ENCODE results near the gene PCDHGA2. TPM values are rescaled to one million over a fixed set of nuclear protein-coding genes. Genes with fewer than 3 reads are reported as not detected.

PCDHGA2 gene
- total and polyA plus RNA-seq, 4 donors, result 0.23 to 0.46 (median 0.34) TPM

GRCh38 chr5:141306630-141307029 lies 31.9 kb upstream of the PCDHGA2 start:
- no peak overlapping the region for H3K9ac ChIP-seq (ENCODE audit: low read depth in 1 of 2, low read length in 2 of 2)
- WGBS, result 97% methylated on average over 1 of the region's 1 CpG
- TF ChIP-seq REST (IDR thresholded peaks at IDR 0.05) (no peak), FOXA2 (IDR thresholded peaks at IDR 0.05) (no peak), GABPA (IDR thresholded peaks at IDR 0.05 in 1 of 2, conservative IDR thresholded peaks at IDR 0.05 in 1 of 2) (no peak), RXRA (IDR thresholded peaks at IDR 0.05) (no peak), SP1 (IDR thresholded peaks at IDR 0.05) (no peak), HNF4G (IDR thresholded peaks at IDR 0.05) (no peak), EGR1 (IDR thresholded peaks at IDR 0.05; ENCODE audit: low read depth in 2 of 2) (no peak), FOXA1 (IDR thresholded peaks at IDR 0.05) (no peak), HNF4A (conservative IDR thresholded peaks at IDR 0.05) (no peak), NR2F2 (IDR thresholded peaks at IDR 0.05) (no peak), RAD21 (IDR thresholded peaks at IDR 0.05) (no peak), TAF1 (conservative IDR thresholded peaks at IDR 0.05) (no peak), JUND (IDR thresholded peaks at IDR 0.05) (no peak), YY1 (IDR thresholded peaks at IDR 0.05) (no peak)
- TF ChIP-seq, protein P1, sequence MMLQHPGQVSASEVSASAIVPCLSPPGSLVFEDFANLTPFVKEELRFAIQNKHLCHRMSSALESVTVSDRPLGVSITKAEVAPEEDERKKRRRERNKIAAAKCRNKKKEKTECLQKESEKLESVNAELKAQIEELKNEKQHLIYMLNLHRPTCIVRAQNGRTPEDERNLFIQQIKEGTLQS (IDR thresholded peaks at IDR 0.05), result no peak
- TF ChIP-seq, protein P2, sequence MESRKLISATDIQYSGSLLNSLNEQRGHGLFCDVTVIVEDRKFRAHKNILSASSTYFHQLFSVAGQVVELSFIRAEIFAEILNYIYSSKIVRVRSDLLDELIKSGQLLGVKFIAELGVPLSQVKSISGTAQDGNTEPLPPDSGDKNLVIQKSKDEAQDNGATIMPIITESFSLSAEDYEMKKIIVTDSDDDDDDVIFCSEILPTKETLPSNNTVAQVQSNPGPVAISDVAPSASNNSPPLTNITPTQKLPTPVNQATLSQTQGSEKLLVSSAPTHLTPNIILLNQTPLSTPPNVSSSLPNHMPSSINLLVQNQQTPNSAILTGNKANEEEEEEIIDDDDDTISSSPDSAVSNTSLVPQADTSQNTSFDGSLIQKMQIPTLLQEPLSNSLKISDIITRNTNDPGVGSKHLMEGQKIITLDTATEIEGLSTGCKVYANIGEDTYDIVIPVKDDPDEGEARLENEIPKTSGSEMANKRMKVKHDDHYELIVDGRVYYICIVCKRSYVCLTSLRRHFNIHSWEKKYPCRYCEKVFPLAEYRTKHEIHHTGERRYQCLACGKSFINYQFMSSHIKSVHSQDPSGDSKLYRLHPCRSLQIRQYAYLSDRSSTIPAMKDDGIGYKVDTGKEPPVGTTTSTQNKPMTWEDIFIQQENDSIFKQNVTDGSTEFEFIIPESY (IDR thresholded peaks at IDR 0.05), result no peak
- TF ChIP-seq, protein P3, sequence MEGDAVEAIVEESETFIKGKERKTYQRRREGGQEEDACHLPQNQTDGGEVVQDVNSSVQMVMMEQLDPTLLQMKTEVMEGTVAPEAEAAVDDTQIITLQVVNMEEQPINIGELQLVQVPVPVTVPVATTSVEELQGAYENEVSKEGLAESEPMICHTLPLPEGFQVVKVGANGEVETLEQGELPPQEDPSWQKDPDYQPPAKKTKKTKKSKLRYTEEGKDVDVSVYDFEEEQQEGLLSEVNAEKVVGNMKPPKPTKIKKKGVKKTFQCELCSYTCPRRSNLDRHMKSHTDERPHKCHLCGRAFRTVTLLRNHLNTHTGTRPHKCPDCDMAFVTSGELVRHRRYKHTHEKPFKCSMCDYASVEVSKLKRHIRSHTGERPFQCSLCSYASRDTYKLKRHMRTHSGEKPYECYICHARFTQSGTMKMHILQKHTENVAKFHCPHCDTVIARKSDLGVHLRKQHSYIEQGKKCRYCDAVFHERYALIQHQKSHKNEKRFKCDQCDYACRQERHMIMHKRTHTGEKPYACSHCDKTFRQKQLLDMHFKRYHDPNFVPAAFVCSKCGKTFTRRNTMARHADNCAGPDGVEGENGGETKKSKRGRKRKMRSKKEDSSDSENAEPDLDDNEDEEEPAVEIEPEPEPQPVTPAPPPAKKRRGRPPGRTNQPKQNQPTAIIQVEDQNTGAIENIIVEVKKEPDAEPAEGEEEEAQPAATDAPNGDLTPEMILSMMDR (IDR thresholded peaks at IDR 0.05; ENCODE audit: low read depth, low read length, missing input control), result no peak
- TF ChIP-seq, protein P4, sequence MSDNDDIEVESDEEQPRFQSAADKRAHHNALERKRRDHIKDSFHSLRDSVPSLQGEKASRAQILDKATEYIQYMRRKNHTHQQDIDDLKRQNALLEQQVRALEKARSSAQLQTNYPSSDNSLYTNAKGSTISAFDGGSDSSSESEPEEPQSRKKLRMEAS (IDR thresholded peaks at IDR 0.05), result no peak
- no peaks in the 10 kb centered on the region for H3K27me3 ChIP-seq (ENCODE audit: control insufficient read depth in 4 of 4, insufficient read depth in 4 of 4, low read length in 3 of 4)
- no peak for DNase-seq (ENCODE audit: low spot score)
- no peak overlapping the region for H3K27ac ChIP-seq (ENCODE audit: low read depth in 1 of 2, low read length in 2 of 2)
- no peaks in the 10 kb centered on the region for H3K4me1 ChIP-seq (ENCODE audit: control insufficient read depth in 4 of 4, insufficient read depth in 4 of 4, low read length in 3 of 4)
- peak overlapping the region in 2 of 3 donors; percentile 12 to 40 for H3K4me3 ChIP-seq (ENCODE audit: low read depth in 1 of 3, low read length in 3 of 3)
- H3K9me3 ChIP-seq (ENCODE audit: control insufficient read depth in 4 of 4, low read length in 3 of 4), result peaks cover 36 to 74% (median 55%) of the 10 kb centered on the region in 4 donors
- H3K36me3 ChIP-seq (ENCODE audit: control insufficient read depth in 4 of 4, insufficient read depth in 3 of 4, low read depth in 1 of 4, low read length in 3 of 4), result peaks cover 0 to 6% (median 0%) of the 10 kb centered on the region in 4 donors
